Measurements from ENCODE around the gene CYB561D1.

CYB561D1 gene

DNA sequence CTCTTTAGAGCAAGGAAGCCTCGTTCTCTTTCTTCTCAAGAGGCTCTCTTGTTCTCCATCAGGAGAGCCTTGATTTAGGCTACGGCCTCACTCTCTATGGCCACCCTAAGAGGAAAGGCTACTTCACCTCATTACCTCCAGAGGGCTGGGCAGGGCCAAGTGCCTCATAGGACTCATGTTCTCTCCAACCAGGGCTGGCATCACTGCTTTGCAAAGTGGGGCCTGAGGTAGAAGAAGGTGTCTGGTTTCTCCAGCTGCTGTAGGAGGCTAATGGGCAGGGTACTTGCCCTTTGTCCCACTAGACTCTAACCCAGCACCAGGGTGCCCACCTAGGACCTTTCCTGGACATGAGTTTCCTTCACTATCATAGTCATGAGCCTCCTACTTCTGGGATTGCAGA is 12.2 kb upstream of the CYB561D1 start:
- TF ChIP-seq, protein P1, sequence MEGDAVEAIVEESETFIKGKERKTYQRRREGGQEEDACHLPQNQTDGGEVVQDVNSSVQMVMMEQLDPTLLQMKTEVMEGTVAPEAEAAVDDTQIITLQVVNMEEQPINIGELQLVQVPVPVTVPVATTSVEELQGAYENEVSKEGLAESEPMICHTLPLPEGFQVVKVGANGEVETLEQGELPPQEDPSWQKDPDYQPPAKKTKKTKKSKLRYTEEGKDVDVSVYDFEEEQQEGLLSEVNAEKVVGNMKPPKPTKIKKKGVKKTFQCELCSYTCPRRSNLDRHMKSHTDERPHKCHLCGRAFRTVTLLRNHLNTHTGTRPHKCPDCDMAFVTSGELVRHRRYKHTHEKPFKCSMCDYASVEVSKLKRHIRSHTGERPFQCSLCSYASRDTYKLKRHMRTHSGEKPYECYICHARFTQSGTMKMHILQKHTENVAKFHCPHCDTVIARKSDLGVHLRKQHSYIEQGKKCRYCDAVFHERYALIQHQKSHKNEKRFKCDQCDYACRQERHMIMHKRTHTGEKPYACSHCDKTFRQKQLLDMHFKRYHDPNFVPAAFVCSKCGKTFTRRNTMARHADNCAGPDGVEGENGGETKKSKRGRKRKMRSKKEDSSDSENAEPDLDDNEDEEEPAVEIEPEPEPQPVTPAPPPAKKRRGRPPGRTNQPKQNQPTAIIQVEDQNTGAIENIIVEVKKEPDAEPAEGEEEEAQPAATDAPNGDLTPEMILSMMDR (IDR thresholded peaks at IDR 0.05; ENCODE audit: extremely low read depth, missing control alignments): no peak
- no peak for DNase-seq (ENCODE audit: low spot score)

DNA sequence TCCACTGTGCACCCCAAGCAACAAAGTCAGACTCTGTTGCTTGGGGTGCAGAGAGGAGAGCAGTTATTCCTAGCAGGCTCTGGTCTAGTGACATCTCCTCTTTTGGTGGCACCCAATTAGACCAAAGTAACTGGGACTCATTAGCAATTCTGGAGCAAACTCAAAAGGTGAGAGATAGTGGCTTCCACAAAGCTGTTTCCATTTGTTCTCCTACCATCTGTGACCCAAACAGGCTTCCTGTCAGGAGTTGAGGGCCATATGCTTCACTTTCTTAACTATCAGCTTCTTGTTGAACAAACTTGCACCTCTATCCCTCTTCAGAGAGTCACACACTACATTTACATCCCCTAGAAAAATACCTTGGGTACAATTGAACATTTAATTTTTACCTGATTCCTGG is 11.7 kb upstream of the CYB561D1 start:
- no peak for DNase-seq (ENCODE audit: low spot score)
- TF ChIP-seq, protein P1 (IDR thresholded peaks at IDR 0.05; ENCODE audit: extremely low read depth, missing control alignments): no peak

DNA sequence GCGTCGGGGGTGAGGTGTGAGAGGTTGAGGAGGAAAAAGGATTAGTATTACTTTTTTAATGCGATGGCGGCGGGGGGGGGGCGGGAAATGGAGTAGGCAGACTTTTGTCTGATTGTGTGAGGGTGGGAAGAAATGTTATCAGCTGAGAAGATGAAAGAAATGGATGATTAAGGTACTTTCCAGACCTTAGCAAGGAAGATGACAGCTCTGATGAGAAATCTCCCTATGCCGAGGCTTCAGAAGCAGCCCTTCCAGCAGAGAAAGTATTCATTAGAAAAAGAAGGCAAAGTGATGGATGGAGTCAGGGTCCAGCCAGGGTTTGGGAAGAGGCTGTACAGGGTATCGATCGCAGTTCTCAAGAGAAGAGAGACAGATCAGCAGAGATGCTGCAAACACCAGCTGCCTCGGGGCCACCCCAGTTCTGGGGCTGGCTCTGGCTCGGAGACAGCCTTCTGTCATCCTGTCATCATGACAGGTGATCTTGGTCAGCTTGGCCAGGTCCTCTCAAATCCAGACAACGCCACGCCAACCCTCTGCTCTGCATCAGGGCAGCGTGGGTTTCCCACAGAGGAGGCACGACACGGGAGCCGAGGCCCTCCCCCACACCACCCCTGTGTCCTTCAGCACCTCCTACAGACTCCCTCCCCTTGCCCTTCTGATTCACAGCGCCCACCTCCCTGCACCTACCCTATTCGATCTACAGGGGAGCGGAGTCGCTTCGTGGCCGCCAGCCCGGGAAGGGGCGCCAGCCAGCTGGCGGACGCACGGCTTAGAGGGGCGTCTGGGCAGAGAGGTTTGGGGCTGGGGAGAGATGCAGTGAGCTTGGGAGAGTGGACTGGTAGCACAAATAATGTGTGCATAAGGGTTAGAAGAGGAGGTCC is 10.9 kb upstream of the CYB561D1 start:
- TF ChIP-seq, protein P1 (IDR thresholded peaks at IDR 0.05; ENCODE audit: extremely low read depth, missing control alignments): peak; percentile 4
- peak; percentile 38 for DNase-seq (ENCODE audit: low spot score)

DNA sequence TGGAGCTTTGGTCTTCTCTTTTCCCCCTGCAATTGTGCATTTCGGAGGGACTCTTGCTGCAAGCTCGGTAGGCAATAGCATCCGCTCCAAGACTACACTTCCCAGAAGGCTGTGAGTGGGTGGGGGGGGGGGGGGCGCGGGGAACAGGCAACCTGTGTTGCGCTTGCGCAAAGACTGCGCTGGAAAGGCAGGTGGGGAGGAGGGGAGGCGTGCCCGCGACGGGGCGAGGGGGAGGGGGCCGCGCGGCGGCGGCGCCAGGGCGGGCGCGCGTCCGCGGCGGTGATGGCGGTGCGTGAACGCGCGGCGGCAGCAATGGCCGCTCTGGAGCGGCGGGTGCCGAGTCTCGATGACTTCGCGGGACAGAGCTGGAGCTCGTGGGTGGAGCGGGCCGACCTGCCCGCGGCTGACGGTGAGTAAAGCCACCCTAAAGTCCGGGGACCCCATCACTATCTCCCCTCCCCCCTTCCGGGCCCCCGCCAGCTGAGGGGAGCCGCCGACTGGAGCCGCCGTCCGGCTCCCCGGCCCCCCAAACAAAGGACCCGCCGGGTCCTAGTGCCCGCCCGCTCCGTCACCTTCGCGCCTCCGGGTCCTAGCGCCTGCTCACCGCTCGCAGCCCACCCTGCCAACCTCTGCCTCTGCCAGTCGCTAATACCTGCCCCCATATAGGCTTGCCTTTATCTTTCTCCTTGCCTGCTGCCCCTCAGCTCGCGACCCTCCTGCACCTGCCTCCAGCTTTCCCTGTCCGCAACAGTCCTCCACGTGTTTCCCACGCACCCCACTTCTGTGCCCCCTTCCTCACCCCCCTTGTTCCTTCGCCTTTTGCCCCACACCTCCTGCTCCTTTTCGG is 10.0 kb upstream of the CYB561D1 start, which contains the start of gene ATXN7L2:
TSS of gene ATXN7L2 (plus strand) at position 234 of the 847 bp plus-strand sequence. CDS start at position 283, 49 bp downstream.
- DNase-seq (ENCODE audit: low spot score): peak; percentile 99
- TF ChIP-seq, protein P1 (IDR thresholded peaks at IDR 0.05; ENCODE audit: extremely low read depth, missing control alignments): no peak

DNA sequence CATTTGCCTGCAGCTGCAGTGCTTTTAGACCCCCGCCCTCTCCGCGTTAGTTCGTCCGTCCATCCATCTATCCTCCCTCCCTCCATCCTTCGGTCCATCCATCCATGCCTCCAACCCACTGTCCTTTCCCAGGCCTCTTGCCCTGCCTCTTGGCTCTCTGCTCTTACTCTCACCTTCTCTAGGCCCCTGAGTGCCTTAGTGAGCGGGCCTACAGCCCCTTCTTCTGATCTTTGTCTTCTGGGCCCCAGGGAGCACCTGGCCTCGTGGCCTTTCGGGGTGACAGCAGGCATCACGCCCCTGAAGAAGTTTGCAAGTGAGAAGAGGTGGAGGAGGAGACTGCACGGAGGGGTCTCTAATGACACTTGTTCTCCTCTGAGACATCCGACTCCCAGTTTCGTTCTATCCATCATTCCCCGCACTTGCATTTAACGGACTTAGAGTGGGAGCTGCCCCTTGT is 9.3 kb upstream of the CYB561D1 start:
- DNase-seq (ENCODE audit: low spot score): no peak
- TF ChIP-seq, protein P1 (IDR thresholded peaks at IDR 0.05; ENCODE audit: extremely low read depth, missing control alignments): no peak

DNA sequence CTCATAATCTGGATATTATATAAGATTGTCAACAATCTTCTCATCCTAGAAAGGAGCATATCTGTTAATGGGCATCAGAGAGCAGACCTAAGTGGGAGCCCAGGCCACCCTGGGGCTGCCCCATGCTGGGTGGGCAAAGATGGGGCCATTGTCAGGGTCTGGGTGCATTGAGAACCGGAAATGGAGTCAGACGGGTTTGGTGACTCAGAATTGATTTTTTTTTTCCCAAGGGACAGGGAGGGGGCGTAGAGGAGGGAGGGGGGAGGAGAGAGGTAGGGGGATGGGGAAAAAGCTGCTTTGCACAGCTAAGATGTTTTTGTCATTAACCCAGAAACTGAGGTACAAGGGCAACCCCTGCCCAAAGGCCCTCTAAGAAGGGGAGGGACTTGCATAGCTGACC is 8.9 kb upstream of the CYB561D1 start:
- no peak for DNase-seq (ENCODE audit: low spot score)
- TF ChIP-seq, protein P1 (IDR thresholded peaks at IDR 0.05; ENCODE audit: extremely low read depth, missing control alignments): no peak

DNA sequence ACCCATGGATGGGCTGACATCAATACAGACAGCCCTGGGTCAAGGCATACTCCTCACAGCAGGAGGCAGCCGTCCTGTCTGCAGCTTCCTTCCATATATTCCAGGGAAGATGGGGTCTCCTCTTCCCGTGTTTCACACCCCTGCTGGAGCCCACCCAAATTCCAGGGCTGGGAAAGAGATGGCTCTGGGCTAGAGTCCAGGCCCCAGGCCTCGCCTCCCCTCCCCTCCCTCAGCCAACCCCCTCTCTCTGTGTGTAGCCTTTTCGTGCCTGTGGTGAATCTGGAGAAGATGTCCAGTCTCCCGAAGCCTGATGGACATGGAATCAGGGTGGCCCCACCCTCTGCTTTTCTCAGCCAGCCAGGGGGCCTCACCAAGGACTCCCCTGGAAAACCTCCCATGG is 6.6 kb upstream of the CYB561D1 start:
- TF ChIP-seq, protein P1 (IDR thresholded peaks at IDR 0.05; ENCODE audit: extremely low read depth, missing control alignments): no peak
- no peak for DNase-seq (ENCODE audit: low spot score)

Measured in GM20000 (cell line).